Cardiac muscle cell (in vitro differentiated cells and primary cell): ENCODE measurements around the gene PCDHB8. TPM values are rescaled to one million over a fixed set of nuclear protein-coding genes. Genes with fewer than 3 reads are reported as not detected.
A peak's percentile ranks its signal among the peaks of the same experiment; 100 is the strongest.
"Not testable (repeated sequence)": the region's sequence is repeated elsewhere in the genome, so short reads cannot be mapped to it uniquely, and the experiment has no call there.

Source experiments
- DNase-seq, 2 donors: peaks; one replicate each; pipeline versions ENCODE4 v3.0.0 to v3.0.0-alpha.2; 2010 to 2017; ENCODE audit warnings: low read depth in 1 of 2, low spot score in 1 of 2
- H3K27ac ChIP-seq: fragments of 200-600 bp; sonication (generic); 2 replicates; pipeline ENCODE4 v1.5.1; 2016
- H3K27me3 ChIP-seq: fragments of 200-600 bp; sonication (generic); 2 replicates; pipeline ENCODE4 v1.6.0; 2016; ENCODE audit warnings: control low read depth
- H3K36me3 ChIP-seq: fragments of 200-600 bp; sonication (generic); 2 replicates; pipeline ENCODE4 v1.5.1; 2016; ENCODE audit warnings: control low read depth
- H3K4me1 ChIP-seq: fragments of 200-600 bp; sonication (generic); 2 replicates; pipeline ENCODE4 v1.8.1; 2017; ENCODE audit warnings: low read depth, mild to moderate bottlenecking, mixed run types
- H3K4me3 ChIP-seq: fragments of 200-600 bp; sonication (generic); 2 replicates; pipeline ENCODE4 v1.5.1; 2016; ENCODE audit warnings: mild to moderate bottlenecking
- H3K9me3 ChIP-seq: fragments of 200-600 bp; sonication (generic); 2 replicates; pipeline ENCODE4 v1.5.1; 2017; ENCODE audit warnings: low read depth, mild to moderate bottlenecking, control low read depth
- CTCF ChIP-seq: IDR thresholded peaks from 2 replicates; pipeline ENCODE4 v1.5.1; 2012; ENCODE audit warnings: low read depth, mild to moderate bottlenecking, low read length
- polyA plus RNA-seq: library from polyadenylated mRNA; unstranded; fragments of >200 nt; fragmentation: Nextera tagmentation; extraction: Ambion mirVana; gene quantifications from 2 replicates; pipeline ENCODE4 v1.2.1, GENCODE V29; 2016
- total RNA-seq: library from RNA; depleted of rRNA; stranded (reverse); fragments of >200 nt; gene quantifications from 2 replicates; pipeline ENCODE4 v1.2.3, GENCODE V29; 2016

The PCDHB8 gene
- total RNA-seq = 17.2 and 20.8 TPM in 2 replicates
- polyA plus RNA-seq = 6.2 and 8.7 TPM in 2 replicates

- not testable (repeated sequence) for H3K9me3 ChIP-seq, H3K4me1 ChIP-seq, H3K27ac ChIP-seq, H3K27me3 ChIP-seq, H3K36me3 ChIP-seq
- DNase-seq = peak in 1 of 2 donors; percentile 25
- peak within 1 kb of the TSS; percentile 29 for H3K4me3 ChIP-seq
Measured at GRCh38 chr5:141177577-141178191, at the start of gene PCDHB8. PCDHB8 (plus strand) TSS chr5:141177790; CDS start chr5:141178035, 245 bp downstream.

GRCh38 chr5:141135030-141135717 lies 42.4 kb upstream of the PCDHB8 start, which contains the start of gene PCDHB5:
PCDHB5 (plus strand) TSS chr5:141135206; CDS start chr5:141135435, 229 bp downstream.
- DNase-seq = peak; percentile 6 to 35
- Histone ChIP-seq H3K27ac (peak within 1 kb of the TSS; percentile 51), H3K4me3 (peak within 1 kb of the TSS; percentile 43)

GRCh38 chr5:141135718-141136266 lies 41.8 kb upstream of the PCDHB8 start:
- Histone ChIP-seq H3K36me3 (peaks cover 4% of the 10 kb centered on the region), H3K27ac (no peak overlapping the region), H3K4me3 (peak overlapping the region; percentile 43), H3K9me3 (no peaks in the 10 kb centered on the region), H3K27me3 (no peaks in the 10 kb centered on the region), H3K4me1 (no peaks in the 10 kb centered on the region)
- DNase-seq = no peak
- TF ChIP-seq CTCF = no peak

More at GRCh38 chr5:141135030-141135717, 42.4 kb upstream of the PCDHB8 start, which contains the start of gene PCDHB5:
- Histone ChIP-seq H3K27me3 (no peaks in the 10 kb centered on the region), H3K9me3 (no peaks in the 10 kb centered on the region), H3K36me3 (peaks cover 4% of the 10 kb centered on the region), H3K4me1 (no peaks in the 10 kb centered on the region)
- peak; percentile 24 for TF ChIP-seq CTCF

GRCh38 chr5:141137346-141137745 lies 40.2 kb upstream of the PCDHB8 start:
- H3K27me3 ChIP-seq, H3K36me3 ChIP-seq, DNase-seq, H3K9me3 ChIP-seq, H3K4me3 ChIP-seq, H3K27ac ChIP-seq, H3K4me1 ChIP-seq: not testable (repeated sequence)

GRCh38 chr5:141149812-141150211 lies 27.8 kb upstream of the PCDHB8 start, which contains the start of gene PCDHB6:
PCDHB6 (plus strand) TSS chr5:141150057; CDS start chr5:141150258, 201 bp downstream.
- Histone ChIP-seq H3K36me3 (no peaks in the 10 kb centered on the region), H3K27me3 (no peaks in the 10 kb centered on the region), H3K4me1 (no peaks in the 10 kb centered on the region), H3K4me3 (no peak within 1 kb of the TSS), H3K9me3 (no peaks in the 10 kb centered on the region), H3K27ac (no peak within 1 kb of the TSS)
- peak in 1 of 2 donors; percentile 2 for DNase-seq
- peak; percentile 6 for TF ChIP-seq CTCF

GRCh38 chr5:141150224-141150992 lies 27.2 kb upstream of the PCDHB8 start:
- H3K4me3 ChIP-seq = no peak overlapping the region
- no peak for TF ChIP-seq CTCF
- H3K36me3 ChIP-seq = no peaks in the 10 kb centered on the region
- no peak overlapping the region for H3K27ac ChIP-seq
- H3K4me1 ChIP-seq = no peaks in the 10 kb centered on the region
- H3K9me3 ChIP-seq = no peaks in the 10 kb centered on the region
- no peak for DNase-seq
- H3K27me3 ChIP-seq = no peaks in the 10 kb centered on the region
